ENCODE data around the gene LRFN5.

LRFN5 gene

DNA sequence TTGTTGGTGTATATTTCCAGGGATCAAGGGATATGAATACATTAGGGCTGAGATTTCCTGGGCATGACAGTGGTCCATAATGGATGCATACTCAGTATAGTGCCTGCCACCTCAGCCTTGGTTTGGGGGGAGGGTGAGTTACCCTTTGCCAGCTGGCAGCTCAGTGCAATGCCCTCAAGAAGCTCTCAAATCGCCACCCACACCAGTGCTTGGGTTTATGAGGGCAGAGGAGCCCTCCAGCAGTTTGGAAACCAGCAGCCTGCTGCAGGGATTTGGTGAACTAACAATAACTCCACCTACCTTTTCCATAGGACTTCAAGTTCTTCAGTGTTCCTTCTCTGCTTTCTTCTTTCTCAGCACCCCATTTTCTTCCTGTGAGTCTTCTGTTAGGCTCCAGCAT is 218.9 kb downstream of the LRFN5 start:
- Histone ChIP-seq H3K36me3 (ENCODE audit: insufficient read depth, low read length) (no peaks in the 10 kb centered on the region), H3K9me3 (ENCODE audit: low read length) (no peaks in the 10 kb centered on the region), H2AFZ (ENCODE audit: low read depth, low read length) (no peak overlapping the region), H3K27me3 (ENCODE audit: insufficient read depth, low read length) (no peaks in the 10 kb centered on the region), H3K4me3 (ENCODE audit: low read length) (no peak overlapping the region), H3K4me1 (ENCODE audit: insufficient read depth, low read length) (no peaks in the 10 kb centered on the region)

- H2AFZ ChIP-seq (ENCODE audit: low read depth, low read length): no peak overlapping the region
- H3K4me3 ChIP-seq (ENCODE audit: low read length): no peak overlapping the region
- no peaks in the 10 kb centered on the region for H3K9me3 ChIP-seq (ENCODE audit: low read length)
- H3K27me3 ChIP-seq (ENCODE audit: insufficient read depth, low read length): no peaks in the 10 kb centered on the region
- no peaks in the 10 kb centered on the region for H3K4me1 ChIP-seq (ENCODE audit: insufficient read depth, low read length)
- no peaks in the 10 kb centered on the region for H3K36me3 ChIP-seq (ENCODE audit: insufficient read depth, low read length)
These were observed 224.2 kb downstream of the LRFN5 start for GRCh38 chr14:41830714-41831406.

DNA sequence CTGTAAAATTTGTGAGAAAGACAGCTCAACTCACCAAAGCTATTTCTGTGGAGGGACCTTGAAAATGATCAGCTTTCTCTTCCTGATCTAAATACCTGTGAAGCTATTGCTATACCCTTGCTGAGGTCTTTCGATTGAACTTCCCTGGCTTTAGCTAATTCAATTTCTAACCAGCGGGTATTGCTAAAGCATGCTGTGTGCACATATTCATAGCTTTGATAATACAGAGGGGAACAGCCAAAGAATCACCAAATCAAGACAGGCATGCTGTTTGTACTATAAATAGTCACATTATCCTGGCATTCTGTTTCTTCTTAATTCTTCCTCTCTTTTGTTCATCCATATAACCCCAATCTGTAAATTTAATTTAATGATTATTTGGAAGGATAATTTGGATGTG is 233.0 kb downstream of the LRFN5 start:
- Histone ChIP-seq H3K4me3 (ENCODE audit: low read length) (no peak overlapping the region), H3K36me3 (ENCODE audit: insufficient read depth, low read length) (no peaks in the 10 kb centered on the region)

DNA sequence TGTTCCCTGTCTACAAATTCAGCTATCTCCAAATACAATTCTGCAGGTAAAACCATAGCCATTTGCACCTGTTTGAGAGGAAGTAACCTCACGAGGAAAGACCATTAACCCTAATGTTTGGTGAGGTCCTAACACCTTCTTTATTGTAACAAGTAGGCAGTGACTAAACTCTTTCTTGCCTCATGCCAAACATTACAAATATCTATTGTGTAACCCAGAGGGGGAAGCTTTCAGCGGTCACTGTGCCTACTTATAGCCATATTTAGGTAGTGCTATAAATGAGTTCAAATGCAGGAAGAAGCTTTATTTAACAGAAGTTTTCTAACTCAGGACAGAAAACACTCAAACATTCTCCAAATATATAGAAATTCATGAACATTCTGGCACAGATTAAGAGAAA is 252.7 kb downstream of the LRFN5 start:
- Histone ChIP-seq H2AFZ (ENCODE audit: low read depth, low read length) (no peak overlapping the region), H3K9me3 (ENCODE audit: low read length) (no peaks in the 10 kb centered on the region), H3K4me1 (ENCODE audit: insufficient read depth, low read length) (no peaks in the 10 kb centered on the region), H3K4me3 (ENCODE audit: low read length) (no peak overlapping the region), H3K36me3 (ENCODE audit: insufficient read depth, low read length) (no peaks in the 10 kb centered on the region), H3K27me3 (ENCODE audit: insufficient read depth, low read length) (no peaks in the 10 kb centered on the region)

More for the DNA sequence above, 233.0 kb downstream of the LRFN5 start:
- H3K9me3 ChIP-seq (ENCODE audit: low read length): no peaks in the 10 kb centered on the region
- no peak overlapping the region for H2AFZ ChIP-seq (ENCODE audit: low read depth, low read length)
- H3K27me3 ChIP-seq (ENCODE audit: insufficient read depth, low read length): no peaks in the 10 kb centered on the region
- H3K4me1 ChIP-seq (ENCODE audit: insufficient read depth, low read length): no peaks in the 10 kb centered on the region

DNA sequence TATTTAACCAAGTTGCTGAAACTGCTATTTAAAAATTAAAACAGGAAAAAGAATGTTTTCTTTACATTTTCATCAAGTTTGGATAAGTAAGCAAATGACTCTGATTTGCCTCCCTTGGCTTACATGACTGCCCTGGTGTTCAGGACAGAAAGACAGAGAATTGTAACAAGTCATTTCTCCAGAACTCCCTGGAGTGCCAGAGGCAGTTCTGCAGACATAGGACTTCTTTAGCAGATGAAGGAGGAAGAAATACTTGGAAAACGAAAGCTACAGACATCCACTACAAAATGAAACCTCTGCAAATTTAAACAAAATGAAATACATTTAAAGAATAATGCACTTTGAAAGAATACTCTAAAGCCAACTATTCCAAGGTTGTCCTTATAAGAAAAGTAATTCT is 253.9 kb downstream of the LRFN5 start:
- no peak overlapping the region for H3K4me3 ChIP-seq (ENCODE audit: low read length)
- no peaks in the 10 kb centered on the region for H3K4me1 ChIP-seq (ENCODE audit: insufficient read depth, low read length)
- H3K9me3 ChIP-seq (ENCODE audit: low read length): no peaks in the 10 kb centered on the region
- H3K27me3 ChIP-seq (ENCODE audit: insufficient read depth, low read length): no peaks in the 10 kb centered on the region
- no peaks in the 10 kb centered on the region for H3K36me3 ChIP-seq (ENCODE audit: insufficient read depth, low read length)
- H2AFZ ChIP-seq (ENCODE audit: low read depth, low read length): no peak overlapping the region

DNA sequence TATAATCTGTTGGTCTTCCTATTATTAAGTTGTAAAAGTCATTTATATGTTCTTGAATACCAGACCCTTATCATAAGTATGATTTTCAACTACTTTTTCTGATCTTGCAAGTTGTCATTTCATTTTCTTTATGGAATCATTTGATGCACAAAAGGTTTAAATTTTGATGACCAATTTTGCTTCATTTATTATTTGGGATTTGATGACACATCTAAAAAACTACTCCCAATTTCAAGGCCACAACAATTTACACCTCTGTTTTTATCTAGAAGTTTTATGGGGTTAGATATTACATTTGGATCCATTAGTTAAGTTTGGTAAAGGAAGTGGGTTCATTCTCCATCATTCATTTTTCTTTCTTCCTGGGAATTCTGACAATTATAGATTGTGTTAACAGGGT is 259.2 kb downstream of the LRFN5 start:
- H3K36me3 ChIP-seq (ENCODE audit: insufficient read depth, low read length): no peaks in the 10 kb centered on the region
- H3K4me1 ChIP-seq (ENCODE audit: insufficient read depth, low read length): peaks cover 10% of the 10 kb centered on the region
- H3K4me3 ChIP-seq (ENCODE audit: low read length): no peak overlapping the region
- H3K9me3 ChIP-seq (ENCODE audit: low read length): peaks cover 2% of the 10 kb centered on the region
- no peaks in the 10 kb centered on the region for H3K27me3 ChIP-seq (ENCODE audit: insufficient read depth, low read length)
- H2AFZ ChIP-seq (ENCODE audit: low read depth, low read length): no peak overlapping the region

DNA sequence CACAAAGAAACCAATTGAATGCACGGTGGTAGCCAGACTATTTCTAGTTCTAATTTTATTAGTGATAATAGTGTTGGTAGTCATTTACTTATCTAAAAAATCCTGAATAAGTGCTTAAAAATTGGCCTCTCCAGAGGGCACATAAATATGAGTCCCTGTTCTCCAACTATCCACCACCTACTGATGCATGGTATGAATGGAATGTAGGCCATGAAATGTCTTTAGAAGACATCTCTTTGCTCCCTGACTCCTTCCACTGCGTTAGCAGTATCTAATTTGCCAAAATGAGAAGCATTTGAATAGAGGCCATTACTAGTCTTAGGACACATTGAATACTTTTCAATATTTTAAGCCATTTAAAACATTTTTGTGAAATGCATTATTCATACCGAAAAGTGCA is 261.7 kb downstream of the LRFN5 start:
- no peak overlapping the region for H3K4me3 ChIP-seq (ENCODE audit: low read length)
- no peaks in the 10 kb centered on the region for H3K36me3 ChIP-seq (ENCODE audit: insufficient read depth, low read length)
- H3K9me3 ChIP-seq (ENCODE audit: low read length): peaks cover 2% of the 10 kb centered on the region
- peaks cover 10% of the 10 kb centered on the region for H3K4me1 ChIP-seq (ENCODE audit: insufficient read depth, low read length)
- no peak overlapping the region for H2AFZ ChIP-seq (ENCODE audit: low read depth, low read length)
- H3K27me3 ChIP-seq (ENCODE audit: insufficient read depth, low read length): no peaks in the 10 kb centered on the region

DNA sequence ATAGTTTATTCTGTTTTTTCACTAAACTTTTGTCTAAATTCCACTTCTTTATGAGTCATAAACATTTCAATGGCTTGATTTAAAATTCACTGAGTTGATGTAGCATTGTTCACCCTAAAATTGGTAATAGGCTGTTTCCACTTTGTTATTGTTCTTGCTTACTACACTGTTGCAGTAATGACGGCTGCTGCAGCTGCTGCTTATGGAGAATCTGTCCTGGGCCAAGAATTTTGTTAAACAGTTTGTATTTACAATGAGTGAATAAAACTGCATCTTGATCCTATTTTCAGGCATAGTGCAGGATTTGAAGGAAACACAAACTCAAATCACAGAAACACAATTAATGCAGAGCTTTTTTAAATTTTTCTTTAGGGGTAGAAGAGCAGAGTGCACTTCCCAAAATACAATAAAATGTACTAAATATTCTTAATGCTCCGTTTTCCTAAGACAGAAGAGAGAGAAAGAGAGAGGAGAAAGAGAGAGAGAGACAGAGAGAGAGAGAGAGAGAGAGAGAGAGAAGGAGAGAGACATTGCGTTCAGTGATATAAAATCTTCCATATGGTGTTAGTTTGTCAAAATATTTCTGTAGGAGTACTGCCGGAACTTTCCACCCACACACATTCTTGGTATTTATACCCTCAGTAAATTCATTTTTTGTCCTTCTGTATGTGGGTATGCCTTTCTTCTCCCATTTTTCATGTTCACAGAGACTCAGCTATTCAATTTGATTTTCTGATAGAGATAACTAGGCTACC is 266.4 kb downstream of the LRFN5 start:
- no peak overlapping the region for H3K4me3 ChIP-seq (ENCODE audit: low read length)
- no peaks in the 10 kb centered on the region for H3K27me3 ChIP-seq (ENCODE audit: insufficient read depth, low read length)
- peak overlapping the region; percentile 1 for H2AFZ ChIP-seq (ENCODE audit: low read depth, low read length)
- H3K9me3 ChIP-seq (ENCODE audit: low read length): peaks cover 2% of the 10 kb centered on the region
- H3K36me3 ChIP-seq (ENCODE audit: insufficient read depth, low read length): no peaks in the 10 kb centered on the region
- H3K4me1 ChIP-seq (ENCODE audit: insufficient read depth, low read length): peaks cover 8% of the 10 kb centered on the region

- H2AFZ ChIP-seq (ENCODE audit: low read depth, low read length): peak overlapping the region; percentile 1
- no peak overlapping the region for H3K4me3 ChIP-seq (ENCODE audit: low read length)
- H3K4me1 ChIP-seq (ENCODE audit: insufficient read depth, low read length): peaks cover under 1% of the 10 kb centered on the region
- H3K9me3 ChIP-seq (ENCODE audit: low read length): peaks cover 2% of the 10 kb centered on the region
- no peaks in the 10 kb centered on the region for H3K27me3 ChIP-seq (ENCODE audit: insufficient read depth, low read length)
- no peaks in the 10 kb centered on the region for H3K36me3 ChIP-seq (ENCODE audit: insufficient read depth, low read length)
These were observed 267.1 kb downstream of the LRFN5 start for GRCh38 chr14:41873686-41874317.

DNA sequence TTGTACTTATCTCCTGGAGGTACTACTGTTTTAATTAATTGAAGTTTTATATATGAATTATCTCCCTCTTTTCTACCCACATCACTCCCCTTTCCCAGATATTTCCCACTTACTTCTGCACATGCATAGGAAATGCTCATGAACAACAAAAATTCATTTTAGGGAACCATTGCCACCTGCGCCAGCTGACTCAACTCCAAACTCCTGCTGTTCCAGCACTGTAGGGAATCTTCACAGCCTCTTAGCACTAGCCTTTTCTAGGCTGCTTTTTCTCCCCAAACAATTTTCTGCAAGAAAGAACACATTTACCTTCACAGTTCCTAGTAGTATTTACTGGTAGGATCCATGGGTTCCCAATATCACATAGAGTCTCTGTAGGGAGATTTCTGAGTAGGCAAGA is 268.4 kb downstream of the LRFN5 start:
- Histone ChIP-seq H3K4me1 (ENCODE audit: insufficient read depth, low read length) (no peaks in the 10 kb centered on the region), H2AFZ (ENCODE audit: low read depth, low read length) (no peak overlapping the region), H3K4me3 (ENCODE audit: low read length) (no peak overlapping the region), H3K36me3 (ENCODE audit: insufficient read depth, low read length) (no peaks in the 10 kb centered on the region), H3K9me3 (ENCODE audit: low read length) (no peaks in the 10 kb centered on the region), H3K27me3 (ENCODE audit: insufficient read depth, low read length) (no peaks in the 10 kb centered on the region)

DNA sequence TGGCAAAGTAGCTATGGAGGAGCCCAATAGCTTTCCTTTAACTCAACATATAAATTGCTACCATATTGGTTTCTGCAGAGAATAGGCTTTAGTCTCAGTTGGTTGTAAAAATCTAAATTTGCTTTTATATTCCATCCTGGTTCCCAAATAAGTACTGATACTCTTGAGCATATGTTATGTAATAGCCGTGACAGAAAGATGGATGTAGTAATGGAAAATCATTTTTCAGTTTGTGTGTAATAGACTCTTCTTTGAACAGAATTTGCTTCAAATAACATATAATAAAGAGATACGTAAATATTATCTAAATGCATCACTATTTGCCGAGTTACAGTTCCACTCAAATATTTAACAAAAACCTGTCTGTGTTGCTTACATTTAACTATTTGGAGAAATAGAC is 271.6 kb downstream of the LRFN5 start:
- Histone ChIP-seq H3K36me3 (ENCODE audit: insufficient read depth, low read length) (no peaks in the 10 kb centered on the region), H2AFZ (ENCODE audit: low read depth, low read length) (no peak overlapping the region), H3K4me1 (ENCODE audit: insufficient read depth, low read length) (no peaks in the 10 kb centered on the region), H3K4me3 (ENCODE audit: low read length) (no peak overlapping the region), H3K9me3 (ENCODE audit: low read length) (no peaks in the 10 kb centered on the region), H3K27me3 (ENCODE audit: insufficient read depth, low read length) (no peaks in the 10 kb centered on the region)

- Histone ChIP-seq H3K4me1 (ENCODE audit: insufficient read depth, low read length) (no peaks in the 10 kb centered on the region), H3K36me3 (ENCODE audit: insufficient read depth, low read length) (no peaks in the 10 kb centered on the region), H3K27me3 (ENCODE audit: insufficient read depth, low read length) (no peaks in the 10 kb centered on the region), H3K4me3 (ENCODE audit: low read length) (no peak overlapping the region), H3K9me3 (ENCODE audit: low read length) (no peaks in the 10 kb centered on the region), H2AFZ (ENCODE audit: low read depth, low read length) (no peak overlapping the region)
These were observed 284.9 kb downstream of the LRFN5 start for GRCh38 chr14:41891624-41892023.

GRCh38 chr14:41899416-41899815 is 292.7 kb downstream of the LRFN5 start:
- no peak overlapping the region for H3K4me3 ChIP-seq (ENCODE audit: low read length)
- no peak overlapping the region for H2AFZ ChIP-seq (ENCODE audit: low read depth, low read length)
- H3K9me3 ChIP-seq (ENCODE audit: low read length): no peaks in the 10 kb centered on the region
- H3K27me3 ChIP-seq (ENCODE audit: insufficient read depth, low read length): no peaks in the 10 kb centered on the region
- H3K4me1 ChIP-seq (ENCODE audit: insufficient read depth, low read length): peaks cover 6% of the 10 kb centered on the region
- H3K36me3 ChIP-seq (ENCODE audit: insufficient read depth, low read length): no peaks in the 10 kb centered on the region
